Body of pancreas (tissue), 4 donors: ENCODE measurements around the gene GRM8. TPM values are rescaled to one million over a fixed set of nuclear protein-coding genes. Genes with fewer than 3 reads are reported as not detected.

Experiments used
- ATAC-seq: fragments of 150-250 bp; one replicate; pipeline ENCODE4 v1.9.1; 2016
- DNase-seq, 4 donors: peaks; one replicate each; pipeline ENCODE4 v3.0.0-alpha.2; 2019
- H3K27ac ChIP-seq, 4 donors: fragments of 200-600 bp; sonication (generic); 1 replicate in 3 of 4; 2 replicates in 1 of 4; pipeline versions ENCODE4 v1.5.1 to v1.6.1; 2016 to 2019; ENCODE audit warnings: mild to moderate bottlenecking in 1 of 4, mixed read lengths in 1 of 4, moderate library complexity in 1 of 4
- H3K27me3 ChIP-seq, 2 donors: fragments of 200-600 bp; sonication (generic); one replicate each; pipeline ENCODE4 v1.6.0; 2016; ENCODE audit warnings: mild to moderate bottlenecking in 1 of 2
- H3K36me3 ChIP-seq, 2 donors: fragments of 200-600 bp; sonication (generic); replicated peaks in 1 of 2; 2 replicates each; pipeline ENCODE4 v1.5.1; 2016; ENCODE audit warnings: low read depth in 2 of 2; ENCODE audit not compliant: insufficient read depth in 1 of 2
- H3K4me1 ChIP-seq: fragments of 200-600 bp; sonication (generic); one replicate; pipeline ENCODE4 v1.6.0; 2016
- H3K4me3 ChIP-seq, 2 donors: fragments of 200-600 bp; sonication (generic); 1 replicate in 1 of 2; 2 replicates in 1 of 2; pipeline ENCODE4 v1.5.1; 2016 to 2019
- H3K9me3 ChIP-seq, 3 donors: fragments of 200-600 bp; sonication (generic); 1 replicate in 2 of 3; 2 replicates in 1 of 3; pipeline ENCODE4 v1.5.1; 2016
- POLR2A ChIP-seq, 3 donors: fragments of 450-650 bp; IDR thresholded peaks; one replicate each; pipeline ENCODE4 v1.6.1; 2016; ENCODE audit warnings: antibody characterized with exemption in 3 of 3, mild to moderate bottlenecking in 2 of 3
- WGBS, 2 donors: methylation state at CpG; one replicate each; pipeline ENCODE4 v1.1.5; 2017; 5-methylcytosine and 5-hydroxymethylcytosine counted together
- intact Hi-C: fragments of 100-400 bp; cut with DNase I; formaldehyde crosslinking; loops from one replicate; pipeline ENCODE4 v1.15.1; 2023
- total RNA-seq, 2 donors: library from RNA; depleted of rRNA; stranded (reverse); fragments of >200 nt; gene quantifications; one replicate each; pipeline ENCODE4 v1.1.0, GENCODE V29; 2016
- TF ChIP-seq, protein P1 (sequence below), 7 experiments: fragments of 450-650 bp in 4 of 7; fragments of 200-600 bp in 3 of 7; sonication (generic) in 3 of 7; IDR thresholded peaks; one replicate each; pipeline ENCODE4 v1.5.1; 2016 to 2019; ENCODE audit warnings: antibody characterized with exemption in 7 of 7

Gene GRM8
- total RNA-seq, 2 donors from 2014 or later, result 2.3 TPM; not detected in 1

DNA sequence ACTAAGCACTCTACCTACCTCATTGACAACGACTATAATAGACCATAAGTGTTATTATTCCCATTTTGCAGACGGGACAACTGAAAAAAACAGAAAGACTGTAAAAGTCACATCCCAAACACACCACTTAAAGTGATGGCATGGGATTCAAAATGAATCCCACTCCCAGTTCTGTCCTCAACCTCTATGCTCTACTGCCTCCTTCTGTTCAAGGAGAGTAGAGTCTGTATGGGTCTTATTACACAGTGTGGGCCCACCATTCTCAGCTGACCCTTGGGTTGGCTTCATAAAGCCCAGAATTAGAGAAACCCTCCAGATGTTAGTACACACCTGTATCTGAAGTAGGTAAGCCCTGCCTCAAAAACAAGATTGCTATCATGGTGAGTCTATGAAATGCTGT is 102.2 kb downstream of the GRM8 start:
- H3K9me3 ChIP-seq, result no peaks in the 10 kb centered on the region
- H3K27ac ChIP-seq, result no peak overlapping the region
- no peaks in the 10 kb centered on the region for H3K36me3 ChIP-seq
- H3K4me1 ChIP-seq, result no peaks in the 10 kb centered on the region
- 48 to 68% methylated on average over 2 of the region's 2 CpGs for WGBS, 2 donors
- no peak for DNase-seq
- H3K4me3 ChIP-seq, result no peak overlapping the region
- intact Hi-C loops, result no loop called here
- no peak for TF ChIP-seq POLR2A (IDR thresholded peaks at IDR 0.05)
- TF ChIP-seq, protein P1, sequence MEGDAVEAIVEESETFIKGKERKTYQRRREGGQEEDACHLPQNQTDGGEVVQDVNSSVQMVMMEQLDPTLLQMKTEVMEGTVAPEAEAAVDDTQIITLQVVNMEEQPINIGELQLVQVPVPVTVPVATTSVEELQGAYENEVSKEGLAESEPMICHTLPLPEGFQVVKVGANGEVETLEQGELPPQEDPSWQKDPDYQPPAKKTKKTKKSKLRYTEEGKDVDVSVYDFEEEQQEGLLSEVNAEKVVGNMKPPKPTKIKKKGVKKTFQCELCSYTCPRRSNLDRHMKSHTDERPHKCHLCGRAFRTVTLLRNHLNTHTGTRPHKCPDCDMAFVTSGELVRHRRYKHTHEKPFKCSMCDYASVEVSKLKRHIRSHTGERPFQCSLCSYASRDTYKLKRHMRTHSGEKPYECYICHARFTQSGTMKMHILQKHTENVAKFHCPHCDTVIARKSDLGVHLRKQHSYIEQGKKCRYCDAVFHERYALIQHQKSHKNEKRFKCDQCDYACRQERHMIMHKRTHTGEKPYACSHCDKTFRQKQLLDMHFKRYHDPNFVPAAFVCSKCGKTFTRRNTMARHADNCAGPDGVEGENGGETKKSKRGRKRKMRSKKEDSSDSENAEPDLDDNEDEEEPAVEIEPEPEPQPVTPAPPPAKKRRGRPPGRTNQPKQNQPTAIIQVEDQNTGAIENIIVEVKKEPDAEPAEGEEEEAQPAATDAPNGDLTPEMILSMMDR (IDR thresholded peaks at IDR 0.05), result no peak
- no peak for ATAC-seq
- H3K27me3 ChIP-seq, result no peaks in the 10 kb centered on the region

- H3K4me1 ChIP-seq, result no peaks in the 10 kb centered on the region
- intact Hi-C loops, result no loop called here
- H3K36me3 ChIP-seq, result no peaks in the 10 kb centered on the region
- no peak overlapping the region for H3K4me3 ChIP-seq
- WGBS, 2 donors, result 80 to 84% methylated on average over 4 of the region's 4 CpGs
- no peak overlapping the region for H3K27ac ChIP-seq
- no peak for TF ChIP-seq POLR2A (IDR thresholded peaks at IDR 0.05)
- TF ChIP-seq, protein P1 (IDR thresholded peaks at IDR 0.05), result no peak
- no peak for DNase-seq
- H3K27me3 ChIP-seq, result no peaks in the 10 kb centered on the region
- no peaks in the 10 kb centered on the region for H3K9me3 ChIP-seq
- no peak for ATAC-seq
These were observed 105.8 kb downstream of the GRM8 start for GRCh38 chr7:127146746-127147536.

GRCh38 chr7:127137146-127137545 is 115.6 kb downstream of the GRM8 start:
- intact Hi-C loops, result no loop called here
- no peaks in the 10 kb centered on the region for H3K27me3 ChIP-seq
- H3K4me1 ChIP-seq, result no peaks in the 10 kb centered on the region
- no peaks in the 10 kb centered on the region for H3K9me3 ChIP-seq
- ATAC-seq (no peak), DNase-seq (no peak)
- no peak overlapping the region for H3K4me3 ChIP-seq
- H3K36me3 ChIP-seq, result no peaks in the 10 kb centered on the region
- no peak overlapping the region for H3K27ac ChIP-seq
- TF ChIP-seq, protein P1 (IDR thresholded peaks at IDR 0.05), result no peak
- TF ChIP-seq POLR2A (IDR thresholded peaks at IDR 0.05), result no peak

GRCh38 chr7:127135871-127136485 is 116.8 kb downstream of the GRM8 start:
- ATAC-seq (no peak), DNase-seq (no peak)
- no peak overlapping the region for H3K4me3 ChIP-seq
- H3K36me3 ChIP-seq, result no peaks in the 10 kb centered on the region
- H3K4me1 ChIP-seq, result no peaks in the 10 kb centered on the region
- 76 to 80% methylated on average over 2 of the region's 2 CpGs for WGBS, 2 donors
- TF ChIP-seq, protein P1 (IDR thresholded peaks at IDR 0.05), result no peak
- no peak for TF ChIP-seq POLR2A (IDR thresholded peaks at IDR 0.05)
- H3K27ac ChIP-seq, result no peak overlapping the region
- no peaks in the 10 kb centered on the region for H3K27me3 ChIP-seq
- H3K9me3 ChIP-seq, result no peaks in the 10 kb centered on the region
- intact Hi-C loops, result no loop called here
